Measurements from ENCODE around the gene MMEL1. TPM values are rescaled to one million over a fixed set of nuclear protein-coding genes. Genes with fewer than 3 reads are reported as not detected.

Gene MMEL1
- total and polyA plus RNA-seq, 2 donors (not counting 3 experiments of a cell fraction or from before 2014, with no cell fraction given): 1.1 to 1.2 TPM

DNA sequence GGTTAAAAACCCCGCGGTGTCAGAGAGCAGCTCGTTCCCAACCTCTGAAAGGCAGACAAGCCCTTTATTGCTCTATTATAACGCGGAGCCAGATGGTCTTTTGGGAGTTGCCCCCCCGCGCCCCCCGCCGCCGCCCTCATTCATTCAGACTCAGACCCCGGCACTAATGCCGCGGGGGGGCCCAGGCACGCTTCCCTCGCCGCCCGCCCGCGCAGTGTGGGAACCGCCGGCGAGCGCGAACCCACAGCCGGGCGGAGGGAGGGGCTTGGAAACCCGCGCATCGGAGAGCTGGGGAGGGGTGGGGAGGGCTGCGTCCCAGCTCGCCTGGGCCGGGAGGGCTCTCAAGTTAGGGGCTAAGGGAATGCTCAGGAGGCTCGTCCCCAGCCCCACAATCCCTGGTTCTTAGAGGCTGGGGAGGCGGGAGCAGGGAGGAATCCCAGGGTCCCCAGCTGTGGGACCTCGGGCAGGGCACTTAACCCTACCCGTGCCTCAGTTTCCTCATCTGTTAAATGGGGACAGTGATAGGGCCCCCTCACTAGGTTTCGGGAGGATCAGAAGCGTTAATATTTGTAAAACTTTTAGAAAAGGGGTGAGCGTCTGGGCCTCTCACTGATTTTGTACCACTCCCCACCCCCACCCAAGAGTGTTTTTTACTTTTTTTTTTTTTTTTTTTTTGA, 91.9 kb downstream of the MMEL1 start:
- Histone ChIP-seq H4K20me1 (replicated peaks; ENCODE audit: control insufficient read depth, extremely low read depth, insufficient read depth, low read length) (no peaks in the 10 kb centered on the region), H3K27me3 (ENCODE audit: control insufficient read depth in 2 of 2, insufficient read depth in 2 of 2, low read length in 2 of 2) (peaks cover 0 to 1% of the 10 kb centered on the region in 2 experiments), H3K9ac (replicated peaks; ENCODE audit: extremely low read depth, insufficient read depth, low read length) (no peak overlapping the region), H3K9me1 (replicated peaks; ENCODE audit: control insufficient read depth, extremely low read depth, insufficient read depth, low read length) (no peaks in the 10 kb centered on the region), H3K79me2 (ENCODE audit: control insufficient read depth, insufficient read depth, low read length) (no peaks in the 10 kb centered on the region), H3K4me3 (replicated peaks in 1 of 3; ENCODE audit: insufficient read depth in 1 of 3, low read depth in 1 of 3, low read length in 3 of 3) (no peak overlapping the region), H3K9me3 (replicated peaks; ENCODE audit: control insufficient read depth, insufficient read depth, low read length) (no peaks in the 10 kb centered on the region), H3K27ac (ENCODE audit: insufficient read depth, low read depth, low read length) (no peak overlapping the region), H2AFZ (ENCODE audit: low read depth, low read length) (no peak overlapping the region), H3K4me2 (ENCODE audit: insufficient read depth, low read length) (no peak overlapping the region), H3K36me3 (ENCODE audit: control insufficient read depth in 2 of 2, extremely low read depth in 1 of 2, insufficient read depth in 2 of 2, low read length in 2 of 2) (no peaks in the 10 kb centered on the region), H3K4me1 (ENCODE audit: control insufficient read depth, extremely low read depth, insufficient read depth, low read length) (peaks cover 3% of the 10 kb centered on the region)
- dilution Hi-C loops (cut with MboI; ENCODE audit: extremely low pct_ligation_motif_present, low sequenced_read_pairs): no loop called here
- ChIA-PET POLR2A (no interaction called here), CTCF (interaction anchor here (1.2 to 1.5 kb wide), 2 partner anchors 9 to 17 kb away, joined by 3 read pairs; no protein-coding TSS in a partner anchor)
- intact Hi-C loops (cut with micrococcal nuclease): no loop called here
- DNase-seq (ENCODE audit: low read depth, low spot score): no peak
- TF ChIP-seq EZH2 (IDR thresholded peaks at IDR 0.05; ENCODE audit: borderline replicate concordance, low read depth, low read length, severe bottlenecking) (no peak), POLR2AphosphoS5 (IDR thresholded peaks at IDR 0.05; ENCODE audit: insufficient read depth, low read depth, low read length) (no peak)
- FAIRE-seq: no peak
- no TSS peak for BruUV-seq (replicated peaks)

Other genes starting within 250 kb of the MMEL1 start
- gene MORN1, start 241.5 kb downstream of the MMEL1 start, total RNA-seq: 6.4 and 6.5 TPM in 2 replicates
- 3.1 and 4.3 TPM in 2 replicates for gene MORN1, start 241.5 kb downstream of the MMEL1 start, polyA plus RNA-seq
- gene RER1, start 241.2 kb downstream of the MMEL1 start, total RNA-seq: 174 and 179 TPM in 2 replicates
- gene RER1, start 241.2 kb downstream of the MMEL1 start, polyA plus RNA-seq: 249 and 292 TPM in 2 replicates
- 23.0 and 26.7 TPM in 2 replicates for gene PEX10, start 220.5 kb downstream of the MMEL1 start, total RNA-seq
- 25.1 and 31.5 TPM in 2 replicates for gene PEX10, start 220.5 kb downstream of the MMEL1 start, polyA plus RNA-seq
- 0.31 and 0.32 TPM in 2 replicates for gene PLCH2, start 156.7 kb downstream of the MMEL1 start, total RNA-seq
- 0.16 and 0.19 TPM in 2 replicates for gene PLCH2, start 156.7 kb downstream of the MMEL1 start, polyA plus RNA-seq
- gene PANK4, start 106.4 kb downstream of the MMEL1 start, total RNA-seq: 34.0 and 34.7 TPM in 2 replicates
- gene PANK4, start 106.4 kb downstream of the MMEL1 start, polyA plus RNA-seq: 19.8 and 22.1 TPM in 2 replicates
- not detected in 2 replicates for gene HES5, start 102.8 kb downstream of the MMEL1 start, total RNA-seq
- gene HES5, start 102.8 kb downstream of the MMEL1 start, polyA plus RNA-seq: 0.07 TPM in 1 of 2 replicates, not detected in the other
- gene TNFRSF14, start 76.6 kb downstream of the MMEL1 start, total RNA-seq: 36.4 and 40.9 TPM in 2 replicates
- gene TNFRSF14, start 76.6 kb downstream of the MMEL1 start, polyA plus RNA-seq: 49.4 and 62.5 TPM in 2 replicates
- 55.8 and 56.8 TPM in 2 replicates for gene PRXL2B, start 46.2 kb downstream of the MMEL1 start, total RNA-seq
- gene PRXL2B, start 46.2 kb downstream of the MMEL1 start, polyA plus RNA-seq: 29.6 and 39.3 TPM in 2 replicates
- gene TTC34, start 168.7 kb upstream of the MMEL1 start, total RNA-seq: 0.53 and 0.77 TPM in 2 replicates
- 0.08 TPM in 2 replicates for gene TTC34, start 168.7 kb upstream of the MMEL1 start, polyA plus RNA-seq

Data from endothelial cell of umbilical vein (primary cell).